CD4-positive, alpha-beta T cell (primary cell): Measurements from ENCODE around the gene RAB3B. TPM values are rescaled to one million over a fixed set of nuclear protein-coding genes. Genes with fewer than 3 reads are reported as not detected.

Experiments used
- ATAC-seq: fragments of 200-7000 bp; cut with Tn5 transposase; one replicate; pipeline ENCODE4 v1.10.0; 2022; ENCODE audit warnings: mild to moderate bottlenecking; ENCODE audit not compliant: poor library complexity
- CTCF ChIA-PET: fragments of 350-600 bp; sonication (Branson Sonifier 250); formaldehyde crosslinking; loops from one replicate; lab custom pipeline; 2021; ENCODE audit warnings: antibody characterized with exemption, inconsistent platforms; lab: Charles Lee
- POLR2A ChIA-PET: fragments of 350-600 bp; sonication (Branson Sonifier 250); formaldehyde crosslinking; loops from one replicate; lab custom pipeline; 2021; ENCODE audit warnings: antibody characterized with exemption, inconsistent platforms; lab: Charles Lee
- DNase-seq, 14 experiments: peaks; one replicate each; pipeline ENCODE4 v3.0.0-alpha.2; 2013 to 2020; ENCODE audit warnings: mixed read lengths in 2 of 14
- H3K27ac ChIP-seq, 2 donors: one replicate each; pipeline versions ENCODE4 v1.5.1 to v1.7.0; 2013; ENCODE audit warnings: low read length in 2 of 2, low read depth in 1 of 2, mild to moderate bottlenecking in 1 of 2
- H3K27me3 ChIP-seq, 2 experiments: 1 replicate in 1 of 2; 2 replicates in 1 of 2; pipeline versions ENCODE4 v1.6.1 to v1.7.0; 2013; ENCODE audit warnings: low read length in 2 of 2, control low read depth in 1 of 2, mild to moderate bottlenecking in 1 of 2, moderate library complexity in 1 of 2; ENCODE audit not compliant: insufficient read depth in 2 of 2, control insufficient read depth in 1 of 2
- H3K36me3 ChIP-seq: one replicate; pipeline ENCODE4 v1.6.1; 2013; ENCODE audit warnings: low read length, control low read depth; ENCODE audit not compliant: insufficient read depth
- H3K4me1 ChIP-seq: one replicate; pipeline ENCODE4 v1.6.1; 2013; ENCODE audit warnings: low read length, control low read depth; ENCODE audit not compliant: insufficient read depth
- H3K4me3 ChIP-seq: one replicate; pipeline ENCODE4 v1.5.1; 2013; ENCODE audit warnings: mild to moderate bottlenecking, low read length, moderate library complexity
- H3K9me3 ChIP-seq, 2 experiments: 1 replicate in 1 of 2; 2 replicates in 1 of 2; pipeline versions ENCODE4 v1.6.1 to v1.7.0; 2013; ENCODE audit warnings: low read length in 2 of 2, mild to moderate bottlenecking in 2 of 2, control low read depth in 1 of 2, moderate library complexity in 1 of 2; ENCODE audit not compliant: control insufficient read depth in 1 of 2, insufficient read depth in 1 of 2
- H3K27ac Mint-ChIP-seq: one replicate; pipeline ENCODE4 v1.8.0; 2020; ENCODE audit warnings: mixed read lengths
- H3K27me3 Mint-ChIP-seq: one replicate; pipeline ENCODE4 v1.8.0; 2021; ENCODE audit warnings: mixed read lengths
- H3K36me3 Mint-ChIP-seq: one replicate; pipeline ENCODE4 v1.8.0; 2021; ENCODE audit warnings: low read depth, mixed read lengths
- H3K4me1 Mint-ChIP-seq: one replicate; pipeline ENCODE4 v1.8.0; 2021; ENCODE audit warnings: low read depth, mixed read lengths
- H3K4me3 Mint-ChIP-seq: one replicate; pipeline ENCODE4 v1.8.0; 2020; ENCODE audit warnings: mild to moderate bottlenecking, mixed read lengths
- H3K9me3 Mint-ChIP-seq: one replicate; pipeline ENCODE4 v1.8.0; 2020; ENCODE audit warnings: mixed read lengths
- CTCF ChIP-seq: fragments of 200-600 bp; IDR thresholded peaks from one replicate; pipeline ENCODE4 v1.8.0; 2022; ENCODE audit warnings: antibody characterized with exemption, mild to moderate bottlenecking
- intact Hi-C, 2 experiments: fragments of 100-400 bp; cut with DNase I in 1 of 2; cut with micrococcal nuclease in 1 of 2; formaldehyde crosslinking; loops; one replicate each; pipeline versions ENCODE4 v1.15.1 to v1.9.0; 2023 to 2025; cut with DNase I, micrococcal nuclease
- total RNA-seq, 174 experiments: library from RNA in 2 of 174; stranded (reverse) in 2 of 174; gene quantifications; one replicate each; pipeline ENCODE4 v1.2.3 and lab custom pipeline; 2021 to 2026

RAB3B gene
- total RNA-seq, 2 experiments from 2014 or later: not detected

GRCh38 chr1:51861669-51862068, 128.8 kb downstream of the RAB3B start:
- intact Hi-C loops: loop anchor here in 1 of 2 experiments (2.0 kb wide), 1 partner anchor 17 kb away; the partner anchor contains the start of gene NRDC
- Mint-ChIP-seq H3K36me3 (peaks cover 18% of the 10 kb centered on the region), H3K27me3 (no peaks in the 10 kb centered on the region), H3K27ac (no peak overlapping the region), H3K4me1 (peaks cover 43% of the 10 kb centered on the region), H3K4me3 (no peak overlapping the region), H3K9me3 (no peaks in the 10 kb centered on the region)
- H3K4me3 ChIP-seq: no peak overlapping the region
- ChIA-PET CTCF (no interaction called here), POLR2A (no interaction called here)
- H3K4me1 ChIP-seq: no peaks in the 10 kb centered on the region
- no peak for ATAC-seq
- H3K9me3 ChIP-seq: no peaks in the 10 kb centered on the region
- DNase-seq: no peak
- H3K36me3 ChIP-seq: no peaks in the 10 kb centered on the region
- H3K27ac ChIP-seq: no peak overlapping the region
- no peak for TF ChIP-seq CTCF
- no peaks in the 10 kb centered on the region for H3K27me3 ChIP-seq

- no peaks in the 10 kb centered on the region for H3K4me1 ChIP-seq
- H3K27ac Mint-ChIP-seq: no peak overlapping the region
- no peaks in the 10 kb centered on the region for H3K9me3 Mint-ChIP-seq
- H3K36me3 ChIP-seq: no peaks in the 10 kb centered on the region
- ATAC-seq: no peak
- H3K36me3 Mint-ChIP-seq: peaks cover 31% of the 10 kb centered on the region
- peaks cover 43% of the 10 kb centered on the region for H3K4me1 Mint-ChIP-seq
- no peak overlapping the region for H3K4me3 Mint-ChIP-seq
- no peak for TF ChIP-seq CTCF
- no peaks in the 10 kb centered on the region for H3K9me3 ChIP-seq
- DNase-seq: no peak
- no peaks in the 10 kb centered on the region for H3K27me3 Mint-ChIP-seq
- H3K27me3 ChIP-seq: no peaks in the 10 kb centered on the region
- intact Hi-C loops: no loop called here
- POLR2A ChIA-PET: interaction anchor here (0.8 to 1.5 kb wide), 2 partner anchors 8 to 18 kb away, joined by 3 to 4 read pairs; no protein-coding TSS in a partner anchor
- CTCF ChIA-PET: no interaction called here
- H3K4me3 ChIP-seq: no peak overlapping the region
- H3K27ac ChIP-seq: no peak overlapping the region
Measured at GRCh38 chr1:51859735-51860134, 130.8 kb downstream of the RAB3B start.

- Mint-ChIP-seq H3K27me3 (no peaks in the 10 kb centered on the region), H3K27ac (no peak overlapping the region)
Measured at GRCh38 chr1:51859333-51859732, 131.2 kb downstream of the RAB3B start.

More at GRCh38 chr1:51859333-51859732, 131.2 kb downstream of the RAB3B start:
- H3K36me3 Mint-ChIP-seq: peaks cover 32% of the 10 kb centered on the region
- Histone ChIP-seq H3K27ac (no peak overlapping the region), H3K4me3 (no peak overlapping the region), H3K36me3 (no peaks in the 10 kb centered on the region), H3K9me3 (no peaks in the 10 kb centered on the region), H3K27me3 (no peaks in the 10 kb centered on the region), H3K4me1 (no peaks in the 10 kb centered on the region)
- TF ChIP-seq CTCF: no peak
- ATAC-seq (no peak), DNase-seq (no peak)
- H3K4me1 Mint-ChIP-seq: peaks cover 46% of the 10 kb centered on the region
- CTCF ChIA-PET: interaction anchor here (2.2 kb wide), 1 partner anchor 10 kb away, joined by 8 read pairs; no protein-coding TSS in a partner anchor
- no peaks in the 10 kb centered on the region for H3K9me3 Mint-ChIP-seq
- POLR2A ChIA-PET: no interaction called here
- intact Hi-C loops: no loop called here
- H3K4me3 Mint-ChIP-seq: no peak overlapping the region
